ENCODE results near the gene CAP1.

CAP1 gene

GRCh38 chr1:40040511-40041465 is at the start of gene CAP1:
Gene CAP1 (plus strand): TSS chr1:40040729. CDS start chr1:40059347, 18,618 bp downstream.
- TF ChIP-seq CTCF (IDR thresholded peaks at IDR 0.05; ENCODE audit: control extremely low read depth, extremely low read depth, low read depth, missing control alignments) = no peak
- CTCF ChIA-PET = interaction anchor here (0.9 to 4.2 kb wide), 4 partner anchors 10 to 122 kb away, joined by 3 to 25 read pairs (median 6); no protein-coding TSS in a partner anchor
- DNase-seq (ENCODE audit: extremely low spot score) = peak; percentile 99
- POLR2A ChIA-PET = interaction anchor here (2.0 kb wide), 1 partner anchor 10 kb away, joined by 5 read pairs; no protein-coding TSS in a partner anchor

- TF ChIP-seq CTCF (IDR thresholded peaks at IDR 0.05; ENCODE audit: control extremely low read depth, extremely low read depth, low read depth, missing control alignments) = no peak
- ChIA-PET POLR2A (no interaction called here), CTCF (interaction anchor here (1.1 to 2.0 kb wide), 5 partner anchors 18 to 386 kb away, joined by 3 to 12 read pairs (median 4); no protein-coding TSS in a partner anchor)
- DNase-seq (ENCODE audit: extremely low spot score) = no peak
Measured at GRCh38 chr1:39992234-39992633, 48.3 kb upstream of the CAP1 start.

- DNase-seq (ENCODE audit: extremely low spot score) = no peak
- no peak for TF ChIP-seq CTCF (IDR thresholded peaks at IDR 0.05; ENCODE audit: control extremely low read depth, extremely low read depth, low read depth, missing control alignments)
- ChIA-PET CTCF (no interaction called here), POLR2A (no interaction called here)
Measured at GRCh38 chr1:39992888-39993287, 47.6 kb upstream of the CAP1 start.

GRCh38 chr1:39995973-39996393 is 44.5 kb upstream of the CAP1 start:
- POLR2A ChIA-PET = no interaction called here
- CTCF ChIA-PET = interaction anchor here (0.7 to 2.1 kb wide), 5 partner anchors 12 to 197 kb away, joined by 3 to 13 read pairs (median 3); no protein-coding TSS in a partner anchor
- peak; percentile 79 for DNase-seq (ENCODE audit: extremely low spot score)
- no peak for TF ChIP-seq CTCF (IDR thresholded peaks at IDR 0.05; ENCODE audit: control extremely low read depth, extremely low read depth, low read depth, missing control alignments)

- POLR2A ChIA-PET = no interaction called here
- no peak for DNase-seq (ENCODE audit: extremely low spot score)
- CTCF ChIA-PET = interaction anchor here (1.2 to 2.1 kb wide), 4 partner anchors 23 to 198 kb away, joined by 3 to 13 read pairs (median 6); no protein-coding TSS in a partner anchor
- TF ChIP-seq CTCF (IDR thresholded peaks at IDR 0.05; ENCODE audit: control extremely low read depth, extremely low read depth, low read depth, missing control alignments) = no peak
Measured at GRCh38 chr1:39996396-39997004, 44.0 kb upstream of the CAP1 start.

- CTCF ChIA-PET = interaction anchor here (1.1 to 4.8 kb wide), 5 partner anchors 26 to 337 kb away, joined by 3 to 26 read pairs (median 7); partner anchors contain the start of gene MYCL
- no peak for TF ChIP-seq CTCF (IDR thresholded peaks at IDR 0.05; ENCODE audit: control extremely low read depth, extremely low read depth, low read depth, missing control alignments)
- no peak for DNase-seq (ENCODE audit: extremely low spot score)
- POLR2A ChIA-PET = interaction anchor here (0.8 kb wide), 1 partner anchor 29 kb away, joined by 3 read pairs; no protein-coding TSS in a partner anchor
Measured at GRCh38 chr1:40001456-40001855, 39.1 kb upstream of the CAP1 start.

Data from GM10248 (cell line).